Neural progenitor cell (in vitro differentiated cells): ENCODE data around the gene LYAR.

ENCODE experiments used
- CTCF ChIP-seq: fragments of 200-600 bp; sonication (generic); IDR thresholded peaks from 2 replicates; pipeline ENCODE4 v1.5.1; 2017; ENCODE audit warnings: antibody characterized with exemption, mild to moderate bottlenecking
- EZH2 ChIP-seq: fragments of 200-600 bp; sonication (generic); IDR thresholded peaks from 2 replicates; pipeline ENCODE4 v1.6.1; 2017; ENCODE audit warnings: antibody characterized with exemption, mild to moderate bottlenecking, moderate library complexity

GRCh38 chr4:4321951-4322688, 32.2 kb upstream of the LYAR start:
- no peak for TF ChIP-seq CTCF
- TF ChIP-seq EZH2 = no peak
